ENCODE data around the gene TGFB1I1. TPM values are rescaled to one million over a fixed set of nuclear protein-coding genes. Genes with fewer than 3 reads are reported as not detected.

The TGFB1I1 gene
- total RNA-seq, 1 experiment from 2014 or later: 20.3 TPM

Other genes starting within 250 kb of the TGFB1I1 start
- gene ITGAM, start 212.2 kb upstream of the TGFB1I1 start, total RNA-seq (2014; rRNA removed; shearing (Covaris generic); ENCODE audit: low replicate concordance): 2.0 and 3.6 TPM in 2 replicates
- gene ITGAX, start 117.0 kb upstream of the TGFB1I1 start, total RNA-seq (2014; rRNA removed; shearing (Covaris generic); ENCODE audit: low replicate concordance): 9.7 and 18.6 TPM in 2 replicates
- gene ITGAD, start 78.8 kb upstream of the TGFB1I1 start, total RNA-seq (2014; rRNA removed; shearing (Covaris generic); ENCODE audit: low replicate concordance): not detected in 2 replicates
- not detected in 2 replicates for gene COX6A2, start 43.8 kb upstream of the TGFB1I1 start, total RNA-seq (2014; rRNA removed; shearing (Covaris generic); ENCODE audit: low replicate concordance)
- gene ZNF843, start 29.4 kb upstream of the TGFB1I1 start, total RNA-seq (2014; rRNA removed; shearing (Covaris generic); ENCODE audit: low replicate concordance): 0.47 and 1.4 TPM in 2 replicates
- 19.3 and 22.5 TPM in 2 replicates for gene ARMC5, start 12.7 kb upstream of the TGFB1I1 start, total RNA-seq (2014; rRNA removed; shearing (Covaris generic); ENCODE audit: low replicate concordance)
- not detected in 2 replicates for gene SLC5A2, start 11.0 kb downstream of the TGFB1I1 start, total RNA-seq (2014; rRNA removed; shearing (Covaris generic); ENCODE audit: low replicate concordance)
- 67.2 and 69.2 TPM in 2 replicates for gene RUSF1, start 36.2 kb downstream of the TGFB1I1 start, total RNA-seq (2014; rRNA removed; shearing (Covaris generic); ENCODE audit: low replicate concordance)
- not detected in 2 replicates for gene AHSP, start 55.7 kb downstream of the TGFB1I1 start, total RNA-seq (2014; rRNA removed; shearing (Covaris generic); ENCODE audit: low replicate concordance)